Calu3 (cell line): ENCODE results near the gene ATP10B. TPM values are rescaled to one million over a fixed set of nuclear protein-coding genes. Genes with fewer than 3 reads are reported as not detected.

Experiments used
- BruUV-seq: library from RNA; stranded (reverse); fragments of 400-500 nt; replicated peaks from 2 replicates; lab custom pipeline; 2021; lab: Mats Ljungman, UMichigan
- CTCF ChIA-PET: fragments of 300-600 bp; sonication (Branson Sonifier 250); formaldehyde crosslinking; loops from one replicate; lab custom pipeline; 2022; ENCODE audit warnings: antibody characterized with exemption; lab: Charles Lee
- DNase-seq: peaks from one replicate; pipeline ENCODE4 v3.0.0; 2022
- H3K27ac Mint-ChIP-seq: one replicate; pipeline ENCODE4 v1.8.0; 2022; ENCODE audit warnings: mixed read lengths; ENCODE audit not compliant: unreplicated experiment
- H3K27me3 Mint-ChIP-seq: one replicate; pipeline ENCODE4 v1.8.0; 2022; ENCODE audit warnings: mixed read lengths; ENCODE audit not compliant: unreplicated experiment
- H3K36me3 Mint-ChIP-seq: one replicate; pipeline ENCODE4 v1.8.0; 2022; ENCODE audit warnings: mild to moderate bottlenecking, moderate library complexity, mixed read lengths; ENCODE audit not compliant: insufficient read depth, unreplicated experiment
- H3K4me1 Mint-ChIP-seq: one replicate; pipeline ENCODE4 v1.8.0; 2022; ENCODE audit warnings: mild to moderate bottlenecking, low read depth, mixed read lengths; ENCODE audit not compliant: unreplicated experiment
- H3K4me3 Mint-ChIP-seq: one replicate; pipeline ENCODE4 v1.8.0; 2022; ENCODE audit warnings: mild to moderate bottlenecking, low read depth, moderate library complexity, mixed read lengths; ENCODE audit not compliant: unreplicated experiment
- H3K9me3 Mint-ChIP-seq: one replicate; pipeline ENCODE4 v1.8.0; 2022; ENCODE audit warnings: low read depth, mixed read lengths; ENCODE audit not compliant: unreplicated experiment
- CTCF ChIP-seq: fragments of 200-600 bp; IDR thresholded peaks from one replicate; pipeline ENCODE4 v1.8.0; 2022; ENCODE audit warnings: antibody characterized with exemption; ENCODE audit not compliant: unreplicated experiment
- intact Hi-C: fragments of 100-400 bp; cut with micrococcal nuclease; formaldehyde crosslinking; loops from one replicate; pipeline ENCODE4 v1.10.0; 2022; ENCODE audit not compliant: unreplicated experiment
- total RNA-seq: library from RNA; stranded (reverse); gene quantifications from 2 replicates; pipeline ENCODE4 v1.2.3, GENCODE V29; 2022

Gene ATP10B
- total RNA-seq, 1 experiment from 2014 or later, result 1.4 TPM

GRCh38 chr5:160789219-160789859 is 62.7 kb downstream of the ATP10B start:
- Mint-ChIP-seq H3K27ac (no peak overlapping the region), H3K4me3 (no peak overlapping the region), H3K27me3 (no peaks in the 10 kb centered on the region), H3K9me3 (no peaks in the 10 kb centered on the region), H3K4me1 (peaks cover 12% of the 10 kb centered on the region), H3K36me3 (no peaks in the 10 kb centered on the region)
- BruUV-seq, result no TSS peak
- no peak for DNase-seq
- CTCF ChIA-PET, result no interaction called here
- TF ChIP-seq CTCF, result no peak
- intact Hi-C loops, result no loop called here

GRCh38 chr5:160788102-160788660 is 63.8 kb downstream of the ATP10B start:
- no peak for DNase-seq
- Mint-ChIP-seq H3K9me3 (no peaks in the 10 kb centered on the region), H3K4me3 (no peak overlapping the region), H3K27me3 (no peaks in the 10 kb centered on the region), H3K27ac (no peak overlapping the region), H3K4me1 (peaks cover 12% of the 10 kb centered on the region), H3K36me3 (no peaks in the 10 kb centered on the region)
- no peak for TF ChIP-seq CTCF
- intact Hi-C loops, result no loop called here
- CTCF ChIA-PET, result interaction anchor here (1.1 to 1.4 kb wide), 2 partner anchors 281 to 321 kb away, joined by 3 to 4 read pairs; no protein-coding TSS in a partner anchor
- no TSS peak for BruUV-seq

- no peaks in the 10 kb centered on the region for H3K36me3 Mint-ChIP-seq
- no peak overlapping the region for H3K27ac Mint-ChIP-seq
- intact Hi-C loops, result loop anchor here (1.0 kb wide), 3 partner anchors 102 to 349 kb away; no protein-coding TSS in a partner anchor
- peak; percentile 73 for TF ChIP-seq CTCF
- peak overlapping the region; percentile 1 for H3K4me3 Mint-ChIP-seq
- no peaks in the 10 kb centered on the region for H3K9me3 Mint-ChIP-seq
- DNase-seq, result peak; percentile 78
- CTCF ChIA-PET, result interaction anchor here (0.9 to 1.6 kb wide), 4 partner anchors 278 to 349 kb away, joined by 3 to 19 read pairs (median 4); no protein-coding TSS in a partner anchor
- H3K4me1 Mint-ChIP-seq, result peaks cover 12% of the 10 kb centered on the region
- no TSS peak for BruUV-seq
- H3K27me3 Mint-ChIP-seq, result no peaks in the 10 kb centered on the region
Observed at GRCh38 chr5:160787240-160787639, 64.8 kb downstream of the ATP10B start.

- no peak overlapping the region for H3K27ac Mint-ChIP-seq
- TF ChIP-seq CTCF, result no peak
- CTCF ChIA-PET, result no interaction called here
- no TSS peak for BruUV-seq
- H3K9me3 Mint-ChIP-seq, result no peaks in the 10 kb centered on the region
- peaks cover 14% of the 10 kb centered on the region for H3K27me3 Mint-ChIP-seq
- H3K36me3 Mint-ChIP-seq, result no peaks in the 10 kb centered on the region
- DNase-seq, result no peak
- H3K4me1 Mint-ChIP-seq, result no peaks in the 10 kb centered on the region
- intact Hi-C loops, result no loop called here
- no peak overlapping the region for H3K4me3 Mint-ChIP-seq
Observed at GRCh38 chr5:160774666-160775315, 77.2 kb downstream of the ATP10B start.
